ENCODE measurements around the gene TAF3.

The TAF3 gene

DNA sequence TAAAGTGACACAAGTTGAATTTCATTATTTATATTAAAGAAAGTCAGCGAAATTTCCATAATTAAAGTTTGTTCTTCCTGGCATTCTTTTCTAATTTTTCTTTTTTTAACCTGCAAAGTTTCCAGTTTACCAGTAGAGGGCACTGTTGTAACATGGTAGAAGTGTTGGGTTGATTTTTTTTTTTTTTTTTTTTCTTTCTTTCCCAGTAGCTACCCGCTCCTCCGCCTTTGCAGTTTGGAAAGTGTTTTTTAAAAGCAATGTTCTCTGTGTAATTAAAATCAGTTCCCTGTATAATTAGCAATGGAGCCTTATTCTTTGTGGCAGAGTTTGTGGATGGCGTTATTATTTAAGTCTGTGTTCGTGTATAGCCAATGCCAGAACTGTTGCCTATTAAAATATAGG lies 53.7 kb downstream of the TAF3 start:
- POLR2A ChIA-PET (ENCODE audit: low non-redundant PET): interaction anchor here (0.6 kb wide), 1 partner anchor 54 kb away, joined by 3 read pairs; the partner anchor contains the start of gene TAF3
- DNase-seq (ENCODE audit: low spot score): peak; percentile 5
- H3K27ac ChIP-seq: no peak overlapping the region
- TF ChIP-seq, protein P1, sequence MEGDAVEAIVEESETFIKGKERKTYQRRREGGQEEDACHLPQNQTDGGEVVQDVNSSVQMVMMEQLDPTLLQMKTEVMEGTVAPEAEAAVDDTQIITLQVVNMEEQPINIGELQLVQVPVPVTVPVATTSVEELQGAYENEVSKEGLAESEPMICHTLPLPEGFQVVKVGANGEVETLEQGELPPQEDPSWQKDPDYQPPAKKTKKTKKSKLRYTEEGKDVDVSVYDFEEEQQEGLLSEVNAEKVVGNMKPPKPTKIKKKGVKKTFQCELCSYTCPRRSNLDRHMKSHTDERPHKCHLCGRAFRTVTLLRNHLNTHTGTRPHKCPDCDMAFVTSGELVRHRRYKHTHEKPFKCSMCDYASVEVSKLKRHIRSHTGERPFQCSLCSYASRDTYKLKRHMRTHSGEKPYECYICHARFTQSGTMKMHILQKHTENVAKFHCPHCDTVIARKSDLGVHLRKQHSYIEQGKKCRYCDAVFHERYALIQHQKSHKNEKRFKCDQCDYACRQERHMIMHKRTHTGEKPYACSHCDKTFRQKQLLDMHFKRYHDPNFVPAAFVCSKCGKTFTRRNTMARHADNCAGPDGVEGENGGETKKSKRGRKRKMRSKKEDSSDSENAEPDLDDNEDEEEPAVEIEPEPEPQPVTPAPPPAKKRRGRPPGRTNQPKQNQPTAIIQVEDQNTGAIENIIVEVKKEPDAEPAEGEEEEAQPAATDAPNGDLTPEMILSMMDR (conservative IDR thresholded peaks at IDR 0.05; ENCODE audit: low read depth): peak; percentile 77
- CTCF ChIA-PET: interaction anchor here (0.6 to 0.7 kb wide), 4 partner anchors 84 to 1322 kb away, joined by 3 read pairs; partner anchors contain the start of gene ATP5F1C

DNA sequence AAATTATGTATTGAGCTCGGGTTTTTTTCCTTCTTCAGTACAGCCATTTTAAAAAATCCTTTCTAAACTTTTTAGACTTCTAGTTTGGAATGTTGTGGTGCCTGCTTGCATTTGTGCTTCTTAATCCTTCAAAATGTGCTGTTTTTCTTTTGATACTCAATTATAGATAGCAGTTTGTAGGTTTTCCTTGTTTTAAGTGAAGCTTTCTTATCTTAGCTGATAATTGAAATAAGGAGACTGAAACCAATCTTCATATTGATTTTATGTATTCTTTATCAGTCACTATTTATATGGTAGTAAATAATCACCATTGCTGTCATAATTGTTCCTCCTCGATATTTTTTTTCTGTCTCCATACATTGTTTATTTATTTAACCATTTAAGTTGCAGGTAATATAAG lies 56.6 kb downstream of the TAF3 start:
- no peak overlapping the region for H3K27ac ChIP-seq
- POLR2A ChIA-PET (ENCODE audit: low non-redundant PET): no interaction called here
- CTCF ChIA-PET: interaction anchor here (0.6 kb wide), 1 partner anchor 475 kb away, joined by 3 read pairs; no protein-coding TSS in a partner anchor
- DNase-seq (ENCODE audit: low spot score): no peak
- TF ChIP-seq, protein P1 (conservative IDR thresholded peaks at IDR 0.05; ENCODE audit: low read depth): no peak

DNA sequence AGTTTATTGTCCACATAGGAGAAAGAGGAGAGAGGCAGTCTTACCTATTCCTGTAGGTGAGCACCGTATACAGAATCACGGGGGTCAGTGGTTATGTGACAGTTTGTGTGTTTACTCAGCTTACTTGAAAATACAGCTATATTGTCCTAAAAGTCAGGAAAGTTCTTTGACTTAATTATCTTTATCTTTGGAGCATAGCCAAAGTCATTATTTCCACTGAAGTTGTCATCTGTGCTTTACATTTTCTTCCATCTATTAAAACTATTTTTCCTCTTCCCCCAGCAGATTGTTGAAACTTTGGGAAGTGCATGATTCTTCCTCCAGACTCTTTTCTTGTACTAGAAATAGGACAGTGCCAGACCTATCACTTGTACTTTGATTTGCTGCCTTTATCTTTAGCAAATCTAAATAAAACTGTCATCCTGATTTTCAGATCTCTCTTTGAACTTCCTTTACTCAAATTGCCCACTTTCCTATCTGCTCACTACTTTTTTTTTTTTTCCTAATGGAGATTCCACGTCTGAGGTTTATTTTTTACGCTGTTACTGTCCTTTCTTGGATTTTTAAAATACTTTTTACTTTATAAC lies 58.3 kb downstream of the TAF3 start:
- CTCF ChIA-PET: interaction anchor here (0.7 kb wide), 1 partner anchor 1069 kb away, joined by 4 read pairs; no protein-coding TSS in a partner anchor
- H3K27ac ChIP-seq: no peak overlapping the region
- no peak for DNase-seq (ENCODE audit: low spot score)
- TF ChIP-seq, protein P1 (conservative IDR thresholded peaks at IDR 0.05; ENCODE audit: low read depth): no peak
- POLR2A ChIA-PET (ENCODE audit: low non-redundant PET): no interaction called here

DNA sequence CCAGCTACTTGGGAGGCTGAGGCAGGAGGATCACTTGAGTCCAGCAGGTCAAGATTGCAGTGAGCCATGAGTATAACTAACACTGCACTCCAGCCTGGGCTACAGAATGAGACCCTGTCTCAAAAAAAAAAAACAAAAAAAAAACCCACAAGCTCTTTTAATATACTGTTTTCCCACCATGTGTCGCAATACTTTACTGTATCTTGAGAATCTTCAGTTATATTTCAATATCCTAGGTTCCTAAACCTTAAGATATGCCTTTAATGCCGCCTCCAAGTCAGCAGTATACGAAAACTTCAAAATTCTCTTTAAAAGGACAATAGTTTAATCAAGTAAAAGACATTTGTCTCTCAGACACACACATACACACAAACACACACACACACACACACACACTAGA lies 62.8 kb downstream of the TAF3 start:
- TF ChIP-seq, protein P1 (conservative IDR thresholded peaks at IDR 0.05; ENCODE audit: low read depth): no peak
- CTCF ChIA-PET: no interaction called here
- POLR2A ChIA-PET (ENCODE audit: low non-redundant PET): no interaction called here

DNA sequence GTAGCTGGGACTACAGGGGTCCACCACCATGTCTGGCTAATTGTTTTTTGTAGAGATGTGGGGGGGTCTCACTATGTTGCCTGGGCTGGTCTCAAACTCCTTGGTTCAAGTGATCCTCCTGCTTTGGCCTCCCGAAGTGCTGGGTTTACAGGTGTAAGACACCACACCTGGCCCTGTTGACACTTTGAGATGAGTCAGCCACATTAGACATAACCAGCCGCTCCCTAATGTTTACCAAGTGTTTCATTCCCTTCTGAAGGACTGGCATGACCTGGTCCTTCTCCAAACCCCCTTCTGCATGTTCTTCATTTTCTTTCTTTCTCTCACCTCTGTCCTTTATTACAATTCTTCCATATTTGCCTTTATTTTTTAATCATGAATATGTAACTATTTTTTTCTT lies 67.8 kb downstream of the TAF3 start:
- POLR2A ChIA-PET (ENCODE audit: low non-redundant PET): no interaction called here
- CTCF ChIA-PET: interaction anchor here (0.6 kb wide), 1 partner anchor 323 kb away, joined by 3 read pairs; no protein-coding TSS in a partner anchor

More for the DNA sequence above, 62.8 kb downstream of the TAF3 start:
- H3K27ac ChIP-seq: no peak overlapping the region
- DNase-seq (ENCODE audit: low spot score): no peak

DNA sequence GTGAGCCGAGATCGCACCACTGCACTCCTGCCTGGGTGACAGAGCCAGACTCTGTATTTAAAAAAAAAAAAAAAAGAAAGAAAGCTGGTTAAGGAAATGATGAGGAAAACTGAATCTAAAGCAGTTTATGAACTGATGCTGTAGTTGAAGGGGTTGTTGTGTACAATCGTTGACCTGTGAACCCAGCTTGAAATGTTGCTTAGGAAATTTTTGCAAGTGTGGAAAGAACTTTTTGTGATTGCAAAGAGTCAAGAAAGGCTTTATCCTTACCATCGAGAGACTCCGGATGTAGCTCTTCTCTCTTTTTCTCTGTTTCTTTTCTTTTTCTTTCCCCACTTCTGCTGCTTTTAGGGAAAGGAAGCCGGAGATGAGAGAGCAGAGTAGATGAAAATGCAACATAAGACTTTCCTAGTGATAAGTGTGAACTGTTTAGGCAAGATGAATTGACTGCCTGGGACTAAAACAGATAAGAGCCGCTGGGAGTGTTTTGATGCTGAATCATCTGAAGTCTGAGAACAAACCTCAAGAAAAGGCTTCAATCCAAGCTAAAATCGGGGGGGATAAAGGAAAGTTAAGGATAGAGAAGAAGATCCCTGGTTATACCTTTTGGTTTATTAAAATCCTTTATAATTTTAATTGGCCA lies 69.0 kb downstream of the TAF3 start:
- TF ChIP-seq, protein P1 (conservative IDR thresholded peaks at IDR 0.05; ENCODE audit: low read depth): no peak
- H3K27ac ChIP-seq: no peak overlapping the region
- ChIA-PET POLR2A (ENCODE audit: low non-redundant PET) (no interaction called here), CTCF (no interaction called here)
- DNase-seq (ENCODE audit: low spot score): no peak

More for the DNA sequence above, 67.8 kb downstream of the TAF3 start:
- no peak for DNase-seq (ENCODE audit: low spot score)
- TF ChIP-seq, protein P1 (conservative IDR thresholded peaks at IDR 0.05; ENCODE audit: low read depth): no peak
- no peak overlapping the region for H3K27ac ChIP-seq

All from RWPE1 (cell line).